ENCODE data around the gene GTF3C2.

DNA sequence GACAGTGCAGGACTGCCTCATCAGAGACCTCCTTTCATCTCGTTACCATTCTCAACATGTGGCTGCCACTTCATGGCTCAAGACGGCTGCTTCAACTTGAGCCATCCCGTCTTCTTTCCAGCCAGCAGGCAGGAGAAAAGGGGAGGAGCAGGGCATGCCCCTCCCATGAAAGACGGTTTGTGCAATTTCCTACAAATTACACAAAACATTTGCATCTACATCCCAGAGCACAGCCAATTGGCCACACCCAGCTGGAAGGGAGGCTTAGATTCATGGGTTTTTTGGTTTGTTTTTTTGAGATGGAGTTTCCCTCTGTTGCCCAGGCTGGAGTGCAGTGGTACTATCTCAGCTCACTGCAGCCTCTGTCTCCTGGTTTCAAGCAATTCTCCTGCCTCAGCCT is 60.1 kb downstream of the GTF3C2 start:
- TF ChIP-seq, protein P1, sequence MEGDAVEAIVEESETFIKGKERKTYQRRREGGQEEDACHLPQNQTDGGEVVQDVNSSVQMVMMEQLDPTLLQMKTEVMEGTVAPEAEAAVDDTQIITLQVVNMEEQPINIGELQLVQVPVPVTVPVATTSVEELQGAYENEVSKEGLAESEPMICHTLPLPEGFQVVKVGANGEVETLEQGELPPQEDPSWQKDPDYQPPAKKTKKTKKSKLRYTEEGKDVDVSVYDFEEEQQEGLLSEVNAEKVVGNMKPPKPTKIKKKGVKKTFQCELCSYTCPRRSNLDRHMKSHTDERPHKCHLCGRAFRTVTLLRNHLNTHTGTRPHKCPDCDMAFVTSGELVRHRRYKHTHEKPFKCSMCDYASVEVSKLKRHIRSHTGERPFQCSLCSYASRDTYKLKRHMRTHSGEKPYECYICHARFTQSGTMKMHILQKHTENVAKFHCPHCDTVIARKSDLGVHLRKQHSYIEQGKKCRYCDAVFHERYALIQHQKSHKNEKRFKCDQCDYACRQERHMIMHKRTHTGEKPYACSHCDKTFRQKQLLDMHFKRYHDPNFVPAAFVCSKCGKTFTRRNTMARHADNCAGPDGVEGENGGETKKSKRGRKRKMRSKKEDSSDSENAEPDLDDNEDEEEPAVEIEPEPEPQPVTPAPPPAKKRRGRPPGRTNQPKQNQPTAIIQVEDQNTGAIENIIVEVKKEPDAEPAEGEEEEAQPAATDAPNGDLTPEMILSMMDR (IDR thresholded peaks at IDR 0.05; ENCODE audit: low read depth, low read length), result no peak
- no peak for TF ChIP-seq MYC (IDR thresholded peaks at IDR 0.05; ENCODE audit: low read depth, low read length)
- no peak for TF ChIP-seq POLR2A (IDR thresholded peaks at IDR 0.05; ENCODE audit: extremely low read depth, insufficient read length)
